GM20000 (cell line): ENCODE results near the gene NPW.

Experiments
- DNase-seq: peaks from one replicate; pipeline ENCODE4 v3.0.0; 2012; ENCODE audit warnings: low spot score
- TF ChIP-seq, protein P1 (sequence below): IDR thresholded peaks from 2 replicates; pipeline ENCODE4 v1.5.1; 2012; ENCODE audit warnings: mild to moderate bottlenecking, control low read depth; ENCODE audit errors: extremely low read depth, missing control alignments

The NPW gene

DNA sequence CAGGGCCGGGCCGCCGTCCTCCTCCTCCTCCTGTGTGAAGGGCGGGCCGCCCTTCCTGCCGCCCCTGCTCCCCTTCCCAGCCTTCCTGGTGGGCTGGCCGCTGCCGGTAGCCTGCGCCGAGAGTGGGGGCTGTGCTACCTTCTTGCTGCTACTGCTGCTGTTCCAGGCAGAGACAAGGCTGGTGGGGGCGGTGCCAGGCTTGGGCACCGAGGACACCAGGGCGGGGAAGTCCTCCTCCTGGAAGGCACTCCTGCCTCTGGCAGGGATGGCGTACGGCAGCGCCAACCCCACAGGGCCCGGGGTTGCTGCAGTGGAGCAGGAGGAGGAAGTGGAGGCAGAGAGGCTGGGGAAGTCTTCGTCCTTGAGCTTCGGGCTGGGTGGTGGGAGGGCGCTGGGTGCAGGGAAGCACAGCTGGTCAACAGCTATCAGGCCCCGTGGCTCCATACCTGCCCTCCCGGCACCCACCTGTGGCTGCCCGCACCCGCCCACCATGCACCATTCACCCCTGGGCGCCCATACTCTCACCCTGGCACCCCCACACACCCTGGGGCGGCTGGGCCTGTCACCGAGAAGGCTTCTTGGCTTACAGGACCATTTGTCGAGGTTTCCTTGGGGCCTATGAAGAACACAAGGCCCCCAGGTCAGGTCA, 19.6 kb upstream of the NPW start:
- no peak for DNase-seq
- TF ChIP-seq, protein P1, sequence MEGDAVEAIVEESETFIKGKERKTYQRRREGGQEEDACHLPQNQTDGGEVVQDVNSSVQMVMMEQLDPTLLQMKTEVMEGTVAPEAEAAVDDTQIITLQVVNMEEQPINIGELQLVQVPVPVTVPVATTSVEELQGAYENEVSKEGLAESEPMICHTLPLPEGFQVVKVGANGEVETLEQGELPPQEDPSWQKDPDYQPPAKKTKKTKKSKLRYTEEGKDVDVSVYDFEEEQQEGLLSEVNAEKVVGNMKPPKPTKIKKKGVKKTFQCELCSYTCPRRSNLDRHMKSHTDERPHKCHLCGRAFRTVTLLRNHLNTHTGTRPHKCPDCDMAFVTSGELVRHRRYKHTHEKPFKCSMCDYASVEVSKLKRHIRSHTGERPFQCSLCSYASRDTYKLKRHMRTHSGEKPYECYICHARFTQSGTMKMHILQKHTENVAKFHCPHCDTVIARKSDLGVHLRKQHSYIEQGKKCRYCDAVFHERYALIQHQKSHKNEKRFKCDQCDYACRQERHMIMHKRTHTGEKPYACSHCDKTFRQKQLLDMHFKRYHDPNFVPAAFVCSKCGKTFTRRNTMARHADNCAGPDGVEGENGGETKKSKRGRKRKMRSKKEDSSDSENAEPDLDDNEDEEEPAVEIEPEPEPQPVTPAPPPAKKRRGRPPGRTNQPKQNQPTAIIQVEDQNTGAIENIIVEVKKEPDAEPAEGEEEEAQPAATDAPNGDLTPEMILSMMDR: no peak

DNA sequence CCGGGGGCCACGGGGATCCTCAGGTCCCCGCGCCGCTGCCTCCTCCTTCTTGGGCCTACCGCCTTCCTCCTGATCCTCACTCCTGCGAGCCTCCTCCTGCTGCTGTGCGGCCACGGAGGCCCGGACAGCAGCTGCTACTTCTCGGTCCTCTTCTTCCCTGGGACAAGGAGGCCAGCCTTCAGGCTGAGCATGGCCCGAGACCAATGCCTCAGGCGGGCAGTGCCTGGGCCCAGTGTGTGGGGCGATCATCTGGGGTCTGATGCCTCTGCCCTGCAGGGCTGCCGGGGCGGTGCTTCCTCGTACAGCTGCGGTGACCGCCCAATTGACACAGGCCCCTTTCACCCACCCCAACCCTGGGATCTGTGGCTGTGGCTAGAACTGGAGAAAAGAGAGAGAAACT, 18.6 kb upstream of the NPW start:
- DNase-seq: no peak
- TF ChIP-seq, protein P1: no peak

DNA sequence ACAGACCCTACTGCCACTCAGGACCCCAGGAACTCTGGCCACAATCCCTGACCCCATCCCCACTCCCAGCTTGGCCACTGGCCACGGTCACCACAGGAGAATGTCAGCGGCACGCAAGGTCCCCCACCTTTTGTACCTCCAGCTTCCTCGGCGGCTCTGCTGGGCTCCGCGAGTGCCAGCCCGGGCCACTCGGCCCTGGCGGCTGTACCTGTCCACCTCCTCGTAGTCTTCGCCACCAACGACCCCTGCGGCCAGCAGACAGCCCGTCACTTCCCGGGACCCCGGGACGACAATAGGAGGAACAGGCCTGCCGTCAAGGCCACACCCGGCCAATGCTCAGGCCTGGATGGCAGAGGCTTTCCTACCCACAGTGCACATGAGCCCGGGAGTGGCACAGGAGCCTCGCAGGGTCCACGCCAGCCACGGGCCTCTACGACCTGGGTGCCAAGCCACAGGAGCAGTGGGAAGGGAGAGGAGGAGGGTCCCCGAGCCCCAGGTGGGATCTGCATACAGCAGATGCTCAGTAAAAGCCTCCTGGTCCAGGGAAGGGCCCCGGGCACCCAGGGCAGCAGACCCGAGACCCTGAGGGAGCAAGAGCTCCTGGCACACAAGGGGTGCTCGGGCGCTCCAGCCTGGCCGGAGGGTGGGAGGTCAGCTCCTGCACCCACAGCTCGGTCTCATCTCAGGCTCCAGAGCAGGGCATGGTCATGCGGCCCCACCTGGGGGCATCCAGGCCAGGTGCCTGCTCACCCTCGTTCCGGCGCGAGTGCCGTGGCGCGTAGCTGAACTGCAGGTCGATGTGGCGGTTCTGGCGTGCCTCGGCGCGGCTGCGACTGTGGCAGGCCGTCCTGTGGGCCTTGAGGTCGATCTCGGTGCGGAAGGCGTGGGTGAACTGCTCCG, 17.9 kb upstream of the NPW start:
- DNase-seq: no peak
- TF ChIP-seq, protein P1: no peak

DNA sequence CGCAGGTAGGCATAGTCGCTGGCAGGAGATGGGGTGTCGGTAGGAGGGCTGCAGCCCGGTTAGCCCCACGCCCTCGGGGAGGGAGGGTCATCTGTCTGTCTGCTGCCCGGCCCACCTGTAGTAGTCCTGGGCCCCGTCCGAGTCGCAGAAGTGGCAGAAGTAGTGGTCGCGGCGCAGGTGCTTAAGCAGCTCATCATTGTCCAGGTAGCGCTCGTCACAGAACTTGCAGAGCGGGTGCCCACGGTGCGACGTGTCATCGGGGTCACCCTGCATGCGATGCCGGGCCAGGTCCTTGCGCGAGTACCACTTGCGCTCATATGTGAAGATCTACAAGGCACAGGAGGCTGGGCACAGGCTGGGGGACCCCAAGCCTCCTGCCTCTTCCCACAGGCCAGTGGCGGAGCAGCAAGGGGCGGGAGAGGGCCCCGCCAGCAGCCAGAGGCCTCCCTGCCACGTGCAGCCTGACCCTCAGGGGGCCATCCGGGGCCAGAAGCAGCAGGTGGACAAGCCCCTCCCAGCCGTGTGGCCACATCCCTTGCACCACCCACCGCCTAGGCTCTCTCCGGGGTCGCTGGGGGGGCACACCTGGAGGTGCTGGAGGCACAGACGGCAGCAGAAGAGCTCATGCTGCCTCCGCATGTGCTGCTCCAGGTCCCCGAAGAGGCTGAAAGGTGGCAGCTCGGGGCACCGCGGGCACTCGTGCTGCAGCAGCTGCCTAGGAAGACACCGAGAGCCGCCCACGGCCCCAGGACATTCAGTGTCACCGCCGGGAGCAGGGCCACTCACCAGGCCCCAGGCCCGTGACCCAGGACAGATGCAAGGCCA, 17.0 kb upstream of the NPW start:
- no peak for DNase-seq
- TF ChIP-seq, protein P1: no peak

DNA sequence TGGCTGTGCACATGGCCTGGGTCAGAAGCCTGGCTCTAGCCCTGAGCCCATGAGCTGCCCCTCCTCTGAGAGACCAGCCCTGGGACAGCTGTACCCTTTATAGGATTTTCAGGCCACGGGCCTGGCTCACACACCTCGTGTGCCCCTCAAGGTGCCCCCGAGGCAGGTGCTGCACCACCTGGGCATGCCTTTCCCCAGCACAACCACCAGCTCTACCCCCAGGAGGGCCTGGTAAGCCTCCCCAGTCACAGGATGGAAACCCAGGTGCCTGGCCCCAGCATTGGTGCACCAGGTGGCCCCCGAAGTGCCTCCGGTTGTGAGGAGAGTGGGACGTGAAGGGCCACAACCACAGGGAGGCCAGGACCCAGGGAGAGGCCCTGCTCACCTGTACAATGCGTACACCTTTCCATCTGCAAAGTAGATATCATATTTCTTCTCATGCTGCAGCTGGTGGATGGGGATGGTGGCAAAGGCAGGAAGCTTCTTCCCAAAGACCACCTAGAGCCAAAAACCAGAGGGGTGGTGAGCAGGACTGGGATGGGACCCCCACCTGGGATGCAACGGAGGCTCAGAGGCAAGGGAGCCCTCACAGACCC, 16.3 kb upstream of the NPW start:
- no peak for DNase-seq
- TF ChIP-seq, protein P1: no peak

DNA sequence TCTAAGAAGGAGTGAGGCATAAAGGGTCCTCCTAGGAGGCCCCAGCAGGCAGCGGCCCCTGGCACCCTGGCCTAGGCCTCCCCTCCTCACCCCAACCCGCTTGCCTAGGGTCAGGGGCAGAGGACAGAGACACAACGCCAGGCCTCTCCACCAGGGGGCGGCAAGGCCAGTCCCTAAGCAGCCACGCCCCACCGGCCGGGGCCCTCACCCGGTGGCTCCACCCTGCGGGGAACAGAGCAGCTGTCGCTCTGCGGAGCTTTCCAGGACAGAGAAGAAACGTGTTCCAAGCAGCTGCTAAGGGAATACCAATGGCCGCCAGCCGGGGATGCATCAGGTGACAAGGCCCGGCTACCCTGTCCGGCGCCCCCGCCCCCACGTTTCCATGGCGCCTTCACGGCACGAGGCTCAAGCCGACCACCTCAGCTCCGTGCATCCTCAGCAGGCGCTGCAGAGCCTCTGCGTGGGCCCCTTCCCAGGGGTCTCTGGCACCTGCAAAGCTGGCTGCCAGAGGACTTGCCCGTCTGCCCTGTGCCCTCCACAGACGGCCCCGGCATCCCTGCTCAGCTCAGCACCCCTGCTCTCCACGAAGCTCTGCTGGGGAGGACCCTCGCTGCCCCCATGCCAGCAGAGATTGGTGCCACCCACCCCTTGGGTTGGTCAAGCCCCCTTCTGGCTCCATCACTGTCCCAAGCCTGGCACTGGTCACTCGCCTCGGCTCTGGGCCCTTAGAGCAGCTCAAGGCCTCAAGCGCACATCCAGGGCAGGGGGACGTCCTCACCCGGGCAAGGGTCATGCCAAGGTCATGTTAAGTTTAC, 15.6 kb upstream of the NPW start:
- peak; percentile 96 for DNase-seq
- TF ChIP-seq, protein P1: peak; percentile 98
